ENCODE measurements around the gene FHOD3.

DNA sequence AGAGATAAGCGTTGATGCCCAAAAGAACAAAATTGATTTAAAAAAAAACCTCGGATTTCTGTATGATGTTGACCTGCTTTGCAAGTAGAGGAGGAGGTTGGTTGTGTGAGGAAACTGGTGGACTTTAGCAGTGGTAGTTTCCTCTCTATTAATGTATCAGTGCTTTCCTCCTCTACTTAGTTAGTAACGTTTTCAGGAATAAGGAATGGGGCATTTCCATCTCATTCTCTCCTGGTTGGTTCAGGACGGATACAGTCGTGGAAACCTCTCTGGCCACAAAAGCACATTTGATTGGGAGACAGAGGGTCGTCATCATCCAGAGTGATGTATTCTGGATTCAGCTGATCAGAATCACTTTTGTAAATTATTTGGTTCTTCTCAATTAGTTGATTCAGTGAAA lies 1.5 kb downstream of the FHOD3 start:
- TF ChIP-seq, protein P1, sequence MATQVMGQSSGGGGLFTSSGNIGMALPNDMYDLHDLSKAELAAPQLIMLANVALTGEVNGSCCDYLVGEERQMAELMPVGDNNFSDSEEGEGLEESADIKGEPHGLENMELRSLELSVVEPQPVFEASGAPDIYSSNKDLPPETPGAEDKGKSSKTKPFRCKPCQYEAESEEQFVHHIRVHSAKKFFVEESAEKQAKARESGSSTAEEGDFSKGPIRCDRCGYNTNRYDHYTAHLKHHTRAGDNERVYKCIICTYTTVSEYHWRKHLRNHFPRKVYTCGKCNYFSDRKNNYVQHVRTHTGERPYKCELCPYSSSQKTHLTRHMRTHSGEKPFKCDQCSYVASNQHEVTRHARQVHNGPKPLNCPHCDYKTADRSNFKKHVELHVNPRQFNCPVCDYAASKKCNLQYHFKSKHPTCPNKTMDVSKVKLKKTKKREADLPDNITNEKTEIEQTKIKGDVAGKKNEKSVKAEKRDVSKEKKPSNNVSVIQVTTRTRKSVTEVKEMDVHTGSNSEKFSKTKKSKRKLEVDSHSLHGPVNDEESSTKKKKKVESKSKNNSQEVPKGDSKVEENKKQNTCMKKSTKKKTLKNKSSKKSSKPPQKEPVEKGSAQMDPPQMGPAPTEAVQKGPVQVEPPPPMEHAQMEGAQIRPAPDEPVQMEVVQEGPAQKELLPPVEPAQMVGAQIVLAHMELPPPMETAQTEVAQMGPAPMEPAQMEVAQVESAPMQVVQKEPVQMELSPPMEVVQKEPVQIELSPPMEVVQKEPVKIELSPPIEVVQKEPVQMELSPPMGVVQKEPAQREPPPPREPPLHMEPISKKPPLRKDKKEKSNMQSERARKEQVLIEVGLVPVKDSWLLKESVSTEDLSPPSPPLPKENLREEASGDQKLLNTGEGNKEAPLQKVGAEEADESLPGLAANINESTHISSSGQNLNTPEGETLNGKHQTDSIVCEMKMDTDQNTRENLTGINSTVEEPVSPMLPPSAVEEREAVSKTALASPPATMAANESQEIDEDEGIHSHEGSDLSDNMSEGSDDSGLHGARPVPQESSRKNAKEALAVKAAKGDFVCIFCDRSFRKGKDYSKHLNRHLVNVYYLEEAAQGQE (IDR thresholded peaks at IDR 0.05; ENCODE audit: insufficient replicate concordance, low read depth) = no peak
- TF ChIP-seq, protein P2, sequence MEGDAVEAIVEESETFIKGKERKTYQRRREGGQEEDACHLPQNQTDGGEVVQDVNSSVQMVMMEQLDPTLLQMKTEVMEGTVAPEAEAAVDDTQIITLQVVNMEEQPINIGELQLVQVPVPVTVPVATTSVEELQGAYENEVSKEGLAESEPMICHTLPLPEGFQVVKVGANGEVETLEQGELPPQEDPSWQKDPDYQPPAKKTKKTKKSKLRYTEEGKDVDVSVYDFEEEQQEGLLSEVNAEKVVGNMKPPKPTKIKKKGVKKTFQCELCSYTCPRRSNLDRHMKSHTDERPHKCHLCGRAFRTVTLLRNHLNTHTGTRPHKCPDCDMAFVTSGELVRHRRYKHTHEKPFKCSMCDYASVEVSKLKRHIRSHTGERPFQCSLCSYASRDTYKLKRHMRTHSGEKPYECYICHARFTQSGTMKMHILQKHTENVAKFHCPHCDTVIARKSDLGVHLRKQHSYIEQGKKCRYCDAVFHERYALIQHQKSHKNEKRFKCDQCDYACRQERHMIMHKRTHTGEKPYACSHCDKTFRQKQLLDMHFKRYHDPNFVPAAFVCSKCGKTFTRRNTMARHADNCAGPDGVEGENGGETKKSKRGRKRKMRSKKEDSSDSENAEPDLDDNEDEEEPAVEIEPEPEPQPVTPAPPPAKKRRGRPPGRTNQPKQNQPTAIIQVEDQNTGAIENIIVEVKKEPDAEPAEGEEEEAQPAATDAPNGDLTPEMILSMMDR (IDR thresholded peaks at IDR 0.05; ENCODE audit: insufficient read depth, low read length) = no peak
- no peak for TF ChIP-seq SPI1 (IDR thresholded peaks at IDR 0.05; ENCODE audit: borderline replicate concordance, low read depth)
- TF ChIP-seq GABPA (IDR thresholded peaks at IDR 0.05; ENCODE audit: low read depth) = no peak
- no peak for TF ChIP-seq POLR2AphosphoS5 (IDR thresholded peaks at IDR 0.05; ENCODE audit: low read depth)
